ENCODE data around the gene LZTS3. TPM values are rescaled to one million over a fixed set of nuclear protein-coding genes. Genes with fewer than 3 reads are reported as not detected.
A peak's percentile ranks its signal among the peaks of the same experiment; 100 is the strongest.

LZTS3 gene
- polyA plus RNA-seq, 3 donors = 0.05 to 0.45 TPM; not detected in 1

GRCh38 chr20:3121955-3122610 is 51.3 kb downstream of the LZTS3 start:
- peaks cover 33 to 54% of the 10 kb centered on the region in 2 donors for H3K36me3 ChIP-seq (replicated peaks in 1 of 2; ENCODE audit: control insufficient read depth in 1 of 2, insufficient read depth in 2 of 2, low read length in 2 of 2)
- H4K20me1 ChIP-seq (ENCODE audit: insufficient read depth, low read length) = peaks cover 7% of the 10 kb centered on the region
- H3K9ac ChIP-seq (ENCODE audit: insufficient read depth, low read length, poor library complexity, severe bottlenecking) = no peak overlapping the region
- peaks cover 50 to 69% of the 10 kb centered on the region in 2 donors for H3K36me3 Mint-ChIP-seq
- no peak overlapping the region for H2AFZ ChIP-seq (ENCODE audit: insufficient read depth, low read depth, low read length, poor library complexity, severe bottlenecking)
- H3K9me3 Mint-ChIP-seq = peaks cover 31 to 51% (median 42%) of the 10 kb centered on the region in 7 donors
- no peaks in the 10 kb centered on the region for H3K79me2 ChIP-seq (ENCODE audit: insufficient read depth, low read length)
- H3K4me1 ChIP-seq (ENCODE audit: control insufficient read depth in 1 of 2, insufficient read depth in 2 of 2, low read length in 2 of 2) = peaks cover 2 to 4% of the 10 kb centered on the region in 2 donors
- no peak for TF ChIP-seq CTCF (IDR thresholded peaks at IDR 0.05)
- H3K4me2 ChIP-seq (replicated peaks; ENCODE audit: extremely low read depth, low read length, poor library complexity, severe bottlenecking) = no peak overlapping the region
- H3K9me3 ChIP-seq (replicated peaks in 1 of 2; ENCODE audit: control insufficient read depth in 1 of 2, insufficient read depth in 1 of 2, low read length in 2 of 2) = peaks cover 37 to 38% of the 10 kb centered on the region in 2 donors
- H3K27me3 ChIP-seq (ENCODE audit: control insufficient read depth in 2 of 2, insufficient read depth in 2 of 2, low read length in 2 of 2) = no peaks in the 10 kb centered on the region
- peaks cover 0 to 2% (median 0%) of the 10 kb centered on the region in 3 donors for H3K27me3 Mint-ChIP-seq (ENCODE audit: low read depth in 3 of 3)
- H3K4me3 Mint-ChIP-seq = no peak overlapping the region
- no peak overlapping the region for H3K4me3 ChIP-seq (replicated peaks in 1 of 3; ENCODE audit: low read depth in 2 of 3, low read length in 3 of 3)
- H3K4me1 Mint-ChIP-seq = peaks cover 4% of the 10 kb centered on the region
- peak overlapping the region in 1 of 7 donors; percentile 58 for H3K27ac Mint-ChIP-seq
- no peak for DNase-seq
- intact Hi-C loops (cut with micrococcal nuclease) = no loop called here
- 97% methylated on average over 8 of the region's 12 CpGs for WGBS (ENCODE audit: insufficient coverage)
- H3K27ac ChIP-seq (ENCODE audit: low read depth in 1 of 2, low read length in 2 of 2) = no peak overlapping the region

- H3K27me3 Mint-ChIP-seq (ENCODE audit: low read depth in 3 of 3) = peaks cover 0 to 2% (median 0%) of the 10 kb centered on the region in 3 donors
- TF ChIP-seq CTCF (IDR thresholded peaks at IDR 0.05) = no peak
- peaks cover 34 to 37% of the 10 kb centered on the region in 2 donors for H3K9me3 ChIP-seq (replicated peaks in 1 of 2; ENCODE audit: control insufficient read depth in 1 of 2, insufficient read depth in 1 of 2, low read length in 2 of 2)
- peaks cover 2 to 4% of the 10 kb centered on the region in 2 donors for H3K4me1 ChIP-seq (ENCODE audit: control insufficient read depth in 1 of 2, insufficient read depth in 2 of 2, low read length in 2 of 2)
- intact Hi-C loops (cut with micrococcal nuclease) = no loop called here
- peaks cover 4% of the 10 kb centered on the region for H3K4me1 Mint-ChIP-seq
- H3K4me3 Mint-ChIP-seq = no peak overlapping the region
- H3K27me3 ChIP-seq (ENCODE audit: control insufficient read depth in 2 of 2, insufficient read depth in 2 of 2, low read length in 2 of 2) = no peaks in the 10 kb centered on the region
- peak overlapping the region in 1 of 2 donors; percentile 6 for H3K27ac ChIP-seq (ENCODE audit: low read depth in 1 of 2, low read length in 2 of 2)
- no peak for DNase-seq
- no peak overlapping the region for H3K9ac ChIP-seq (ENCODE audit: insufficient read depth, low read length, poor library complexity, severe bottlenecking)
- H3K79me2 ChIP-seq (ENCODE audit: insufficient read depth, low read length) = no peaks in the 10 kb centered on the region
- no peak overlapping the region for H3K4me2 ChIP-seq (replicated peaks; ENCODE audit: extremely low read depth, low read length, poor library complexity, severe bottlenecking)
- peaks cover 31 to 44% (median 37%) of the 10 kb centered on the region in 7 donors for H3K9me3 Mint-ChIP-seq
- peak overlapping the region in 6 of 7 donors; percentile 27 to 66 (median 42) for H3K27ac Mint-ChIP-seq
- peaks cover 33 to 56% of the 10 kb centered on the region in 2 donors for H3K36me3 ChIP-seq (replicated peaks in 1 of 2; ENCODE audit: control insufficient read depth in 1 of 2, insufficient read depth in 2 of 2, low read length in 2 of 2)
- H2AFZ ChIP-seq (ENCODE audit: insufficient read depth, low read depth, low read length, poor library complexity, severe bottlenecking) = no peak overlapping the region
- H3K4me3 ChIP-seq (replicated peaks in 1 of 3; ENCODE audit: low read depth in 2 of 3, low read length in 3 of 3) = no peak overlapping the region
- WGBS (ENCODE audit: insufficient coverage) = 58% methylated on average over 11 of the region's 11 CpGs
- peaks cover 51 to 70% of the 10 kb centered on the region in 2 donors for H3K36me3 Mint-ChIP-seq
- peaks cover 11% of the 10 kb centered on the region for H4K20me1 ChIP-seq (ENCODE audit: insufficient read depth, low read length)
These were observed 52.0 kb downstream of the LZTS3 start for GRCh38 chr20:3121271-3121911.
